Neural cell (in vitro differentiated cells): ENCODE results near the gene SKAP1.

Experiments used
- EP300 ChIP-seq: fragments of 450-650 bp; conservative IDR thresholded peaks from 2 replicates; pipeline ENCODE4 v1.6.1; 2014; ENCODE audit warnings: antibody characterized with exemption, mild to moderate bottlenecking, moderate library complexity; ENCODE audit not compliant: poor library complexity, severe bottlenecking
- EZH2 ChIP-seq: fragments of 200-600, 300-800 bp; shearing (Covaris generic), sonication (generic); IDR thresholded peaks from 2 replicates; pipeline ENCODE4 v1.6.1; 2014; ENCODE audit warnings: antibody characterized with exemption, low read length, borderline replicate concordance, mild to moderate bottlenecking; ENCODE audit not compliant: insufficient read depth, poor library complexity, severe bottlenecking
- POLR2AphosphoS5 ChIP-seq: IDR thresholded peaks from 2 replicates; pipeline ENCODE4 v1.6.1; 2012
- RAD21 ChIP-seq: fragments of 450-650 bp; conservative IDR thresholded peaks from 2 replicates; pipeline ENCODE4 v1.6.1; 2014; ENCODE audit warnings: antibody characterized with exemption, mild to moderate bottlenecking, moderate library complexity
- SMC3 ChIP-seq: fragments of 450-650 bp; conservative IDR thresholded peaks from 2 replicates; pipeline ENCODE4 v1.6.1; 2014; ENCODE audit warnings: antibody characterized with exemption, mild to moderate bottlenecking, moderate library complexity; ENCODE audit not compliant: poor library complexity
- TAF1 ChIP-seq: IDR thresholded peaks from 2 replicates; pipeline ENCODE4 v1.6.1; 2012; ENCODE audit warnings: low read depth
- TF ChIP-seq, protein P1 (sequence below): fragments of 450-650 bp; IDR thresholded peaks from 2 replicates; pipeline ENCODE4 v1.5.1; 2014; ENCODE audit warnings: antibody characterized with exemption, mild to moderate bottlenecking, moderate library complexity; ENCODE audit not compliant: poor library complexity, severe bottlenecking
- TF ChIP-seq, protein P2 (sequence below): IDR thresholded peaks from 2 replicates; pipeline ENCODE4 v1.6.1; 2012; ENCODE audit warnings: borderline replicate concordance

DNA sequence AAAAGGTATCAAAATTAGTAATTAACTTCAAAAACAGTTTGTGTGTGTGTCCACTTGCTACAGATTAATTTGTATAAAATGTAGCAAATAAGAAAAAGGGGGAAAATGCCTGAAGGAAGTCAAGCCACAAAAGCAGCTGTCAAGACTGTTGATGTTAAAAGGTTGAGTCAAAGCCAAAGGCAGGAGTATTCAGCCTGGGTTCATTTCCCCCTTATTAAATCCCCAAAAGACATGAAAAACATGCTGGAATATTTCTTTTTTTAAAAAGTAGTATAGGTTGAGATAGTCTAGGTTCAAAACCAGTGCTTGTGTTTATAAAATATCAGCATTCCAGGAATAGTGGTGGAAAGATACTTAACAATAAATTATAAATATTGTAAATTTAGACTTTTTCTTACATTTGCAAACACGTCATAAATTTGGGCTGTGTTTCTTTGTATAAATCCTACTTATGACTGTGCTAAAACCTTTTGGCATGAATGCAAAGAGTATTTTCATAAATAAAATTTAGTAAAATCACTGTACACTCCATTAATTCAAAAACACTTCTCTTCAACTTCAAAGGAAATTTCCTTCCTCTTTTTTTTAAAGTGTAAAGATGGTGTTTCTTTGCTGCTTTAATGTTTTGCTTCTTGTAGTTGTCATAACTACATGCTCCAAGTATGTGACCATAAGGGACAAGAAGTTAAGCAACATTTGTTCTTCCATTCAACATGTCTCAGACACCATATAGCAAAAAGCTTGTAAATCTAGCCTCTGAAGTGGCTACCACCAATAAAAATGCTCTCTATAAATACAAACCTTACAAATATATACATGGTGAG, 72.0 kb downstream of the SKAP1 start:
- TF ChIP-seq, protein P1, sequence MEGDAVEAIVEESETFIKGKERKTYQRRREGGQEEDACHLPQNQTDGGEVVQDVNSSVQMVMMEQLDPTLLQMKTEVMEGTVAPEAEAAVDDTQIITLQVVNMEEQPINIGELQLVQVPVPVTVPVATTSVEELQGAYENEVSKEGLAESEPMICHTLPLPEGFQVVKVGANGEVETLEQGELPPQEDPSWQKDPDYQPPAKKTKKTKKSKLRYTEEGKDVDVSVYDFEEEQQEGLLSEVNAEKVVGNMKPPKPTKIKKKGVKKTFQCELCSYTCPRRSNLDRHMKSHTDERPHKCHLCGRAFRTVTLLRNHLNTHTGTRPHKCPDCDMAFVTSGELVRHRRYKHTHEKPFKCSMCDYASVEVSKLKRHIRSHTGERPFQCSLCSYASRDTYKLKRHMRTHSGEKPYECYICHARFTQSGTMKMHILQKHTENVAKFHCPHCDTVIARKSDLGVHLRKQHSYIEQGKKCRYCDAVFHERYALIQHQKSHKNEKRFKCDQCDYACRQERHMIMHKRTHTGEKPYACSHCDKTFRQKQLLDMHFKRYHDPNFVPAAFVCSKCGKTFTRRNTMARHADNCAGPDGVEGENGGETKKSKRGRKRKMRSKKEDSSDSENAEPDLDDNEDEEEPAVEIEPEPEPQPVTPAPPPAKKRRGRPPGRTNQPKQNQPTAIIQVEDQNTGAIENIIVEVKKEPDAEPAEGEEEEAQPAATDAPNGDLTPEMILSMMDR: no peak
- TF ChIP-seq POLR2AphosphoS5 (no peak), RAD21 (no peak), SMC3 (no peak), TAF1 (no peak), EZH2 (no peak), EP300 (no peak)
- TF ChIP-seq, protein P2, sequence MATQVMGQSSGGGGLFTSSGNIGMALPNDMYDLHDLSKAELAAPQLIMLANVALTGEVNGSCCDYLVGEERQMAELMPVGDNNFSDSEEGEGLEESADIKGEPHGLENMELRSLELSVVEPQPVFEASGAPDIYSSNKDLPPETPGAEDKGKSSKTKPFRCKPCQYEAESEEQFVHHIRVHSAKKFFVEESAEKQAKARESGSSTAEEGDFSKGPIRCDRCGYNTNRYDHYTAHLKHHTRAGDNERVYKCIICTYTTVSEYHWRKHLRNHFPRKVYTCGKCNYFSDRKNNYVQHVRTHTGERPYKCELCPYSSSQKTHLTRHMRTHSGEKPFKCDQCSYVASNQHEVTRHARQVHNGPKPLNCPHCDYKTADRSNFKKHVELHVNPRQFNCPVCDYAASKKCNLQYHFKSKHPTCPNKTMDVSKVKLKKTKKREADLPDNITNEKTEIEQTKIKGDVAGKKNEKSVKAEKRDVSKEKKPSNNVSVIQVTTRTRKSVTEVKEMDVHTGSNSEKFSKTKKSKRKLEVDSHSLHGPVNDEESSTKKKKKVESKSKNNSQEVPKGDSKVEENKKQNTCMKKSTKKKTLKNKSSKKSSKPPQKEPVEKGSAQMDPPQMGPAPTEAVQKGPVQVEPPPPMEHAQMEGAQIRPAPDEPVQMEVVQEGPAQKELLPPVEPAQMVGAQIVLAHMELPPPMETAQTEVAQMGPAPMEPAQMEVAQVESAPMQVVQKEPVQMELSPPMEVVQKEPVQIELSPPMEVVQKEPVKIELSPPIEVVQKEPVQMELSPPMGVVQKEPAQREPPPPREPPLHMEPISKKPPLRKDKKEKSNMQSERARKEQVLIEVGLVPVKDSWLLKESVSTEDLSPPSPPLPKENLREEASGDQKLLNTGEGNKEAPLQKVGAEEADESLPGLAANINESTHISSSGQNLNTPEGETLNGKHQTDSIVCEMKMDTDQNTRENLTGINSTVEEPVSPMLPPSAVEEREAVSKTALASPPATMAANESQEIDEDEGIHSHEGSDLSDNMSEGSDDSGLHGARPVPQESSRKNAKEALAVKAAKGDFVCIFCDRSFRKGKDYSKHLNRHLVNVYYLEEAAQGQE: no peak
